Right cardiac atrium (tissue), 5 donors: ENCODE results near the gene TRDN. TPM values are rescaled to one million over a fixed set of nuclear protein-coding genes. Genes with fewer than 3 reads are reported as not detected.

ENCODE experiments used
- ATAC-seq, 2 donors: fragments of 200-7000 bp; cut with Tn5 transposase; one replicate each; pipeline versions ENCODE4 v1.8.0 to v1.9.1; 2020; ENCODE audit warnings: moderate library complexity in 2 of 2, mild to moderate bottlenecking in 1 of 2
- DNase-seq, 3 donors: peaks; one replicate each; pipeline ENCODE4 v3.0.0-alpha.2; 2020
- H3K27ac ChIP-seq: one replicate; pipeline ENCODE4 v1.5.1; 2013; ENCODE audit warnings: mild to moderate bottlenecking, low read length, control low read depth, moderate library complexity
- H3K27me3 ChIP-seq: one replicate; pipeline ENCODE4 v1.6.1; 2013; ENCODE audit not compliant: control insufficient read depth, insufficient read depth
- H3K4me1 ChIP-seq: one replicate; pipeline ENCODE4 v1.6.1; 2013; ENCODE audit warnings: low read length; ENCODE audit not compliant: control insufficient read depth, insufficient read depth
- H3K4me3 ChIP-seq: one replicate; pipeline ENCODE4 v1.5.1; 2013; ENCODE audit warnings: low read length, control low read depth
- H3K9me3 ChIP-seq: one replicate; pipeline ENCODE4 v1.6.1; 2013; ENCODE audit warnings: low read length; ENCODE audit not compliant: control insufficient read depth
- whole genome bisulfite sequencing: extraction: QIAGEN DNeasy Blood & Tissue Kit; methylation state at CpG from one replicate; pipeline ENCODE4 v1.1.7; 2013; 5-methylcytosine and 5-hydroxymethylcytosine counted together
- intact Hi-C, 4 donors: fragments of 100-400 bp; cut with DNase I; formaldehyde crosslinking; loops; one replicate each; pipeline versions ENCODE4 v1.11.0 to v1.14.0; 2022 to 2023
- polyA plus RNA-seq: library from polyadenylated mRNA; stranded (reverse); fragments of 200-250 nt; gene quantifications from one replicate; pipeline ENCODE4 v1.2.3, GENCODE V29; 2013
- total RNA-seq, 4 donors: library from RNA; stranded (reverse); fragmentation: NEBNext Ultra II Directional; extraction: Animal tissue kit (Norgen Biotek cat#: 25700); gene quantifications; one replicate each; pipeline ENCODE4 v1.2.1, GENCODE V29; 2021
- donor health status: healthy with polysubstance abuse.
- donor health status: DM: no; HTN: yes; CAD: no.
- donor health status: DM: no; HTN: no; CAD: no.
- donor health status: DM: no; HTN: yes; CAD: no; lungs with severe emphysema.
- donor health status: DM: yes; HTN: yes; CAD: no.

The TRDN gene
- total and polyA plus RNA-seq, 5 donors = 175 to 360 (median 271) TPM

GRCh38 chr6:123211777-123212545 is 424.8 kb downstream of the TRDN start:
- Histone ChIP-seq H3K4me3 (no peak overlapping the region), H3K27ac (no peak overlapping the region), H3K27me3 (no peaks in the 10 kb centered on the region), H3K4me1 (no peaks in the 10 kb centered on the region), H3K9me3 (no peaks in the 10 kb centered on the region)
- 85% methylated on average over 4 of the region's 4 CpGs for WGBS
- no peak for DNase-seq
- no peak for ATAC-seq
- intact Hi-C loops = loop anchor here in 1 of 4 donors (1.0 kb wide), 1 partner anchor 8 kb away; no protein-coding TSS in a partner anchor

GRCh38 chr6:123210645-123211044 is 426.1 kb downstream of the TRDN start:
- no peak for ATAC-seq
- 81% methylated on average over 2 of the region's 2 CpGs for WGBS
- Histone ChIP-seq H3K9me3 (no peaks in the 10 kb centered on the region), H3K27me3 (no peaks in the 10 kb centered on the region), H3K27ac (no peak overlapping the region), H3K4me3 (no peak overlapping the region), H3K4me1 (no peaks in the 10 kb centered on the region)
- intact Hi-C loops = no loop called here
- no peak for DNase-seq

GRCh38 chr6:123207967-123208510 is 428.7 kb downstream of the TRDN start:
- Histone ChIP-seq H3K9me3 (no peaks in the 10 kb centered on the region), H3K4me3 (no peak overlapping the region), H3K27ac (no peak overlapping the region), H3K4me1 (no peaks in the 10 kb centered on the region), H3K27me3 (no peaks in the 10 kb centered on the region)
- DNase-seq = no peak
- intact Hi-C loops = no loop called here
- no peak for ATAC-seq
- WGBS = 68% methylated on average over 7 of the region's 7 CpGs

- DNase-seq (no peak), ATAC-seq (no peak)
- H3K4me3 ChIP-seq = no peak overlapping the region
- no peaks in the 10 kb centered on the region for H3K4me1 ChIP-seq
- H3K27me3 ChIP-seq = no peaks in the 10 kb centered on the region
- H3K27ac ChIP-seq = no peak overlapping the region
- no peaks in the 10 kb centered on the region for H3K9me3 ChIP-seq
- WGBS = 42% methylated on average over 1 of the region's 1 CpG
- intact Hi-C loops = no loop called here
Measured at GRCh38 chr6:123203928-123204327, 432.8 kb downstream of the TRDN start.

GRCh38 chr6:123201869-123202372 is 434.8 kb downstream of the TRDN start:
- DNase-seq (peak in 1 of 3 donors; percentile 20), ATAC-seq (peak; percentile 31 to 40)
- 88% methylated on average over 18 of the region's 18 CpGs for WGBS
- intact Hi-C loops = no loop called here
- H3K4me3 ChIP-seq = no peak overlapping the region
- H3K9me3 ChIP-seq = no peaks in the 10 kb centered on the region
- H3K4me1 ChIP-seq = no peaks in the 10 kb centered on the region
- no peaks in the 10 kb centered on the region for H3K27me3 ChIP-seq
- H3K27ac ChIP-seq = no peak overlapping the region

GRCh38 chr6:123193298-123193697 is 443.5 kb downstream of the TRDN start:
- H3K27ac ChIP-seq = no peak overlapping the region

GRCh38 chr6:123189816-123190215 is 446.9 kb downstream of the TRDN start:
- Histone ChIP-seq H3K9me3 (no peaks in the 10 kb centered on the region), H3K4me3 (no peak overlapping the region), H3K27me3 (no peaks in the 10 kb centered on the region), H3K4me1 (no peaks in the 10 kb centered on the region), H3K27ac (no peak overlapping the region)
- intact Hi-C loops = no loop called here
- ATAC-seq = no peak
- DNase-seq = no peak
- 54% methylated on average over 1 of the region's 1 CpG for WGBS

More at GRCh38 chr6:123193298-123193697, 443.5 kb downstream of the TRDN start:
- no peaks in the 10 kb centered on the region for H3K9me3 ChIP-seq
- DNase-seq (no peak), ATAC-seq (no peak)
- intact Hi-C loops = no loop called here
- no peaks in the 10 kb centered on the region for H3K27me3 ChIP-seq
- H3K4me1 ChIP-seq = no peaks in the 10 kb centered on the region
- H3K4me3 ChIP-seq = no peak overlapping the region

GRCh38 chr6:123182998-123183397 is 453.8 kb downstream of the TRDN start:
- no peaks in the 10 kb centered on the region for H3K9me3 ChIP-seq
- H3K4me3 ChIP-seq = no peak overlapping the region
- H3K27me3 ChIP-seq = no peaks in the 10 kb centered on the region
- no peak for DNase-seq
- WGBS = 84% methylated on average over 7 of the region's 7 CpGs
- intact Hi-C loops = no loop called here
- no peak overlapping the region for H3K27ac ChIP-seq
- no peak for ATAC-seq
- no peaks in the 10 kb centered on the region for H3K4me1 ChIP-seq

- no peaks in the 10 kb centered on the region for H3K4me1 ChIP-seq
- ATAC-seq (no peak), DNase-seq (no peak)
- no peaks in the 10 kb centered on the region for H3K9me3 ChIP-seq
- WGBS = 50% methylated on average over 1 of the region's 1 CpG
- no peak overlapping the region for H3K4me3 ChIP-seq
- intact Hi-C loops = no loop called here
- H3K27ac ChIP-seq = no peak overlapping the region
- H3K27me3 ChIP-seq = no peaks in the 10 kb centered on the region
Measured at GRCh38 chr6:123176706-123177105, 460.0 kb downstream of the TRDN start.

- Histone ChIP-seq H3K9me3 (no peaks in the 10 kb centered on the region), H3K27me3 (no peaks in the 10 kb centered on the region), H3K27ac (no peak overlapping the region), H3K4me3 (no peak overlapping the region), H3K4me1 (no peaks in the 10 kb centered on the region)
- WGBS = 67% methylated on average over 5 of the region's 5 CpGs
- intact Hi-C loops = no loop called here
- DNase-seq = no peak
- ATAC-seq = no peak
Measured at GRCh38 chr6:123171341-123172115, 465.2 kb downstream of the TRDN start.

- Histone ChIP-seq H3K9me3 (no peaks in the 10 kb centered on the region), H3K27ac (no peak overlapping the region), H3K4me3 (no peak overlapping the region), H3K4me1 (no peaks in the 10 kb centered on the region), H3K27me3 (no peaks in the 10 kb centered on the region)
- 67% methylated on average over 2 of the region's 2 CpGs for WGBS
- no peak for DNase-seq
- ATAC-seq = no peak
- intact Hi-C loops = no loop called here
Measured at GRCh38 chr6:123169774-123170095, 467.0 kb downstream of the TRDN start.
